Esophagus mucosa (tissue), 1 donor: Measurements from ENCODE around the gene RBFOX1. TPM values are rescaled to one million over a fixed set of nuclear protein-coding genes. Genes with fewer than 3 reads are reported as not detected.
"Not testable (repeated sequence)": the region's sequence is repeated elsewhere in the genome, so short reads cannot be mapped to it uniquely, and the experiment has no call there.

ENCODE experiments used
- ATAC-seq: fragments of 200-7000 bp; cut with Tn5 transposase; one replicate; pipeline ENCODE4 v1.9.1; 2020
- total RNA-seq: library from RNA; stranded (reverse); gene quantifications from one replicate; pipeline ENCODE4 v1.2.4, GENCODE V29; 2023
- donor health status: DM: yes; HTN: yes; CAD: no.

The RBFOX1 gene
- total RNA-seq, 1 donor from 2014 or later = not detected

DNA sequence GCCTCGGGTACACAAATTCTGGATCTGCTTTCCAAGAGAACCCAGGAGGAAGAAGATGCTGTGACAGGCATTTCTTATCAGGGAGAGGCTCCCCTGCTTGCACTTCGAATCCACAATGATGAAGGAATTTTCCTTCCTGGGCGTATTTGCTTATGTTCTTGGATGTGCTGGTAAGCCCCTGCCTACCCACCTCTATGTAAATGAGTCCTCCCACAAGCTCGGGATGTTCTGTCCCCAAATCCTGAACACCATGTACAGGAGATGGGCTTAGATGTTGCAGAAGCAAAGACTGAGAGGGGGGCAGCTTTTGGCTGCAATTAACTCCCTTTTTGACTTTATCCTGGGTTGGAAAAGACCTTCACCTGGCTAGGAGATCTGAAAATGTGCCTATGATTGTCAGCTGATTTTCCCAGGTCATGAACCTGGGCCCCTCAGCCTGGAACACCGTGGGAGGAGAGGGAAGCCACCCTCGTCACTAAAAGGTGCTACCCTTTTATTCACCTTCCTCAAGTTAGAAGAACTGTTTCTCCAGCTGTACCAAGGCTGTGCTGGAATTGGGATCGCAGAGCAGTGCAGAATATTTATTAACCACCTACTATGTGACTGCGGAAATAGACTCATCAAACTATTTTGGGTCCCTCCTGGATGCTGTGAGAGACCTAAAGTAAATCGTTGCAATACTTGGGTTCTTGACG, 150.1 kb downstream of the RBFOX1 start:
- no peak for ATAC-seq

GRCh38 chr16:7487574-7488323, 155.1 kb downstream of the RBFOX1 start:
- no peak for ATAC-seq

GRCh38 chr16:7492122-7492521, 159.5 kb downstream of the RBFOX1 start:
- no peak for ATAC-seq

DNA sequence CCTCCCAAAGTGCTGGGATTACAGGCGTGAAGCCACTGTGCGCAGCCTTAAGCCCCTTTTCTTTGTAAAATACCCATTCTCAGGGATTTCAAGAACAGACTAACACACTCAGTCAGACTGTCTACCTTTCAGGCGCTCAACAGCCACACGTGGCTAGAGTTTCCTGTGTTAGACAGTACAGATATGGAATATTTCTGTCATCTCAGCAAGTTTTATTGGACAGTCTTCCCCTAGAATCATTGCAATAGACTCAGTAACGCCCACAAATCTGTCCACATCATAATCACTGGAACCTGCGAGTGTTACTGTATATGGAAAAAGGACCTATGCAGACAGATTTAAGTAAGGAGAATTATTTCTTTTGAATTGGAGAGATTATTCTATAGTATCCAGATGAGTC, 160.5 kb downstream of the RBFOX1 start:
- no peak for ATAC-seq

- no peak for ATAC-seq
Measured at GRCh38 chr16:7497691-7498090, 165.0 kb downstream of the RBFOX1 start.

- ATAC-seq = no peak
Measured at GRCh38 chr16:7501868-7502267, 169.2 kb downstream of the RBFOX1 start.

DNA sequence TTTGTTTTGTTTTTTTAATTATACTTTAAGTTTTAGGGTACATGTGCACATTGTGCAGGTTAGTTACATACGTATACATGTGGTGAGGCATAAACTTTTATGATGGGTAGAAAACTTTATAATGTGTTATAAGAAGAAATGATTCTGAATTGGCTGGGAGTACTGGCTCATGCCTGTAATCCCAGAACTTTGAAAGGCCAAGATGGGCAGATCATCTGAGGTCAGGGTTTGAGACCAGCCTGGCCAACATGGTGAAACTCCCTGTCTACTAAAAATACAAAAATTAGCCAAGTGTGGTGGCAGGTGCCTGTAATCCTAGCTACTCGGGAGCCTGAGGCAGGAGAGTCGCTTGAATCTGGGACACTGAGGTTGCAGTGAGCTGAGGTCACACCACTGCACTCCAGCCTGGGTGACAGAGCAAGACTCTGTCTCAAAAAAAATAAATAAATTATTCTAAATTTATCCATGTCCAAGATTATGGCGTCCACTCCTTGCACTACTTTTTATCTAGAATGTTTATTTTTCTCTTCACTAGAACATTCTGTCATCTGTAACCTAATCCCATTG, 170.0 kb downstream of the RBFOX1 start:
- ATAC-seq = not testable (repeated sequence)

- no peak for ATAC-seq
Measured at GRCh38 chr16:7503666-7504065, 171.0 kb downstream of the RBFOX1 start.

DNA sequence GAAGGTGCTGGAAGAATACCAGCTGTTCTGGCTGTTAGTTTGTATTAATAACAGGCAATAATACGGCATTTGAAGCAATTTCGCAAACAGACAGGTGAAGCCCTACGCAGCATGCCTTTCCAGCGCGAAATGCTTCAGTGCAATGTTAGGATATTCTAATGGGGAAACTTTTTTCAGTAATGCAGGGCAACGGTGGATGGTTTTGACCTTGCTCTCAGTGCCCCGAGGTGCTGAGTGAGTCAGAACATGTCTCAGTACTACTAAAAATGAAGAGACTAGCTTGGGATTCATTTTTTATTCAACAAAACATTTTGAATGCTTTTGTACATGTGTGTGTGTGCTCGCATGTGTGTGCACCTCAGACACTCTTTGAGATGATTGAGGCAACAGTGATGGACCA, 172.2 kb downstream of the RBFOX1 start:
- ATAC-seq = no peak

DNA sequence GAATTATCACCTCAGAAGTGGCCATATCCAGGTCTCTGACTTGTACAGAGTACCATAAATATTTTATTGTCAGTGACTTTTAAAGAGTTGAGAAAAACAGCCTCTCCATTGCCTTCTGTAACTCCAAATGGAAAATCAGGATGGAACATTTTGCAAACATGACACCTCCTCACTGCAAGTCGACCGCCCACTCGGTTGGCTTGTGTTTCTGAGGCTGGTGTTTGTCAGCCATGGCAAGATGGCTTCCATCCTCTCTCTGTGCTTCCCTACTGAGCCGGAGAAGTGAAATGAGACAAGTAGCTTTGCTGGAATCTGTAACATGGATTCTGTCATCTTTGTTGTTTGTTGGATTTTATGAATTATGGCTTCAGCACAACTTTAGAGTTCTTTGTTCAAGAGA, 172.8 kb downstream of the RBFOX1 start:
- no peak for ATAC-seq

DNA sequence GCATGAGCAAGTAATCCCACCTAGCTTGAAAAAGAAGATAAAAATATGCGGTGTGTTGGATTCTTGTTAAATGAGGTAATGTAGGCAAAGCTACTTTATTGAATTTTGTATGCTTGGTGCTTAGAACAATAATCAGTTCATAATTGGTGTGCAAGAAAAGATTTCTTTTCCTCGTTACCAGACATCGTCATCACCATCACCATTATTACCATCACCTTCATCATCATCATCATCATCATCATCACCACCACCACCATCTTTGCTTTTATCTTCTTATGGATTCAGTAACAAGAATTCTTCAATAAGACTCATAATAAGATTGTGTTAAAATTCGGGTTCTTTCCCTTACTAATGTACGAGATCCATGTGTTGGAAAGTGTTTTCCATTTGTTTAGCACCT, 173.7 kb downstream of the RBFOX1 start:
- ATAC-seq = no peak

- ATAC-seq = no peak
Measured at GRCh38 chr16:7508656-7509055, 176.0 kb downstream of the RBFOX1 start.

GRCh38 chr16:7509963-7510601, 177.4 kb downstream of the RBFOX1 start:
- ATAC-seq = no peak

DNA sequence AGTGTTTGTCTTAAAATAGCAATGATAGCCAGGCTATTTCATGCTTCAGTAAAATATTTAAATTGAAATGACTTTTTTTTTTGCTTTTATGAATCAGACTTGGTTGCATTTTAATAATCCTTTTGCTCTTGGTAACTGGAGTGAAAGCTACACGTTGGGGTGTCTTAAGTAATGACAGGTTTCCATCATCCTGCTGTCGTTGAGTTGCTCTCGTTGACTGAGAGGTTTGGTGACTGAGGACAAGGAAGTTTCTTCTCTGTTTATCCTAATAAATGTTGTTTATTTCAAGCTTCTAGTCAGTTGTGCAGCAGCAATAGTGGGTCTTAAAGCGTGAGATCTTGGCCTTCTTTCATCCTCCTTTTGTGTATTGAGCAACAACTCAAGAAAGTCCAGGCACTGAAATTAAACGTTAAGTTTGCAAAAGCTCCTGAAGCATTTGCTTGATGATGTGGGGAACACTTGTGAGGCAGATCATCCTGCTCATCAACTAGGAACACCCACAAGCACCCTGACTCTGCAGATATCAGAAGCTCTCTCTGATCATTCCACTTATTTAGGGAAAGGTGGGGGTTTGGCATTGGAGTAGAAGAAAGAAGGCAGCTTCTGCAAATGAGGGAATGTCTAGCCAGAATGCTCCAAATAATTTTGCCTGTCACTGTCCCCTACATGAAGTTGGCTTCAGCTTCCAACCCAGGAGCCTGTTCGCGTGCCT, 179.1 kb downstream of the RBFOX1 start:
- ATAC-seq = no peak

- no peak for ATAC-seq
Measured at GRCh38 chr16:7512503-7512902, 179.9 kb downstream of the RBFOX1 start.

GRCh38 chr16:7513429-7513828, 180.8 kb downstream of the RBFOX1 start:
- peak; percentile 67 for ATAC-seq

GRCh38 chr16:7515543-7515942, 182.9 kb downstream of the RBFOX1 start:
- ATAC-seq = no peak

DNA sequence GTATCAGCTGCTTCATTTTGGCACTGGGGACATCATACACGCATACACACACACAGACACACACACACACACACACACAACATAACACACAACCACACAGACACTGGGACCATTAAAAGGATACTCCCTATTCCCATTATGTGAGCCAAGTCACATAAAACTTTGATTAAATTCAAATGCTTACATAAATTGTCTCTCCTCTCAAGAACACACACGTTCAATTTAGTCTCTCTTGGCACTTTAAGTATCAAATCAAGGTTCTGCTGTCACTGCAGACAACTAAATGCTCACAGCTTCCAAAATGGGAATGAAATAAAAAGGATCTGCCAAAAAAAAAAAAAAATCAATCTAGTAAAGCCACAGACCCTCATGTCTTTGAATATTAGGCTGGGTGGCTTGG, 184.9 kb downstream of the RBFOX1 start:
- no peak for ATAC-seq

DNA sequence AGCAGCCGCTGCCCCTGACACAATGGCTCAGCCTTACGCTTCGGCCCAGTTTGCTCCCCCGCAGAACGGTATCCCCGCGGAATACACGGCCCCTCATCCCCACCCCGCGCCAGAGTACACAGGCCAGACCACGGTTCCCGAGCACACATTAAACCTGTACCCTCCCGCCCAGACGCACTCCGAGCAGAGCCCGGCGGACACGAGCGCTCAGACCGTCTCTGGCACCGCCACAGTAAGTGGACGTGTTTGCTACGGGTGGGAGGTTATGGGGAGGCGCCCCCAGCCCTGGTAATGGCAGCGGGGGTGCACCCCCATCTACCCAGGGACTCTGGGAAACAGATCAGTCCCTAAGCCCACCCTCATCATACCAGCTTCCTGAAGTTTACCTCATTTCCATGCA, 185.5 kb downstream of the RBFOX1 start:
- no peak for ATAC-seq

DNA sequence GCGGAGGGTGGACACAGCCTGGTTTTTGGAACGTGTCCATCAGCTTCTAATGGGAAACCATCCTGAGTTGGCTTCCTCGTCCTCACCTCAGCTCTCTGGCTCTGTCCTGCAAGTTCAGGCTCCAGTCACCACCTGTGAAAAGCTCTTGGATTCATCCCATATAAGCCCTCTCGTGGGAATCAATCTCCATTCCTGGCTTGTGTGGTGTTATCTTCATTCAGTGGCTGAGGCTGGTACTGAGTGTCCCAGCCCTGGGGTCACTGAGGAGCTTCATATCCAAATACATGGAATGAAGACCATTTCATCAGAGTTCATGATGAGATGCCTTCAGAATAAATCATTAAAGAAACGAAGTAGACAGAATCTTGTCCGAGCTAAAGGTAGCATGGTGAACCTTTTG, 189.2 kb downstream of the RBFOX1 start:
- no peak for ATAC-seq

- no peak for ATAC-seq
Measured at GRCh38 chr16:7524419-7524818, 191.8 kb downstream of the RBFOX1 start.

GRCh38 chr16:7526736-7527135, 194.1 kb downstream of the RBFOX1 start:
- no peak for ATAC-seq

GRCh38 chr16:7532534-7532933, 199.9 kb downstream of the RBFOX1 start:
- no peak for ATAC-seq
